ENCODE data around the gene MAGI2. TPM values are rescaled to one million over a fixed set of nuclear protein-coding genes. Genes with fewer than 3 reads are reported as not detected.

The MAGI2 gene
- total RNA-seq, 2 donors from 2014 or later = 3.9 to 10.5 TPM

DNA sequence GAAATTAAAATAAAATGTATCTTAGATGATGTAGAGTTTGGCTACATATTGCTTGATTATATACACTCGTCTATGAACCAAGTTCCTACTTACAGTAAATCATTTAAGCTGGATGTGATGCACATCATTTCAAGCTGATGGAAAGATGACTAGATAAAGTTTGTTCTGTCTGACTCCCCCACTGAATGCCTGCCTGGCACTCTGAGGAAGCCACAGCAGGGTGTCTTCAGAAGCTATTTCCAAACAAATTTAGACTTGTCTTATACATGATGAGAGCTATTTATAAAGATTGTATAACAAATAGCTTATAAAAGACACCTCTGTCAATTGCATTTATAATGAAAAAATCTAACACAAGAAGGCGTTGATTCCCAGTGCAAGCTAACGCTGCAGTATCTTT, 741.4 kb downstream of the MAGI2 start:
- H3K27ac ChIP-seq = no peak overlapping the region
- WGBS, 2 donors = 89 to 92% methylated on average over 3 of the region's 3 CpGs
- H3K4me3 ChIP-seq = no peak overlapping the region
- H3K36me3 ChIP-seq (replicated peaks in 1 of 2; ENCODE audit: insufficient read depth in 1 of 2, low read depth in 2 of 2) = no peaks in the 10 kb centered on the region
- no peaks in the 10 kb centered on the region for H3K9me3 ChIP-seq
- H3K4me1 ChIP-seq = no peaks in the 10 kb centered on the region
- TF ChIP-seq, protein P1, sequence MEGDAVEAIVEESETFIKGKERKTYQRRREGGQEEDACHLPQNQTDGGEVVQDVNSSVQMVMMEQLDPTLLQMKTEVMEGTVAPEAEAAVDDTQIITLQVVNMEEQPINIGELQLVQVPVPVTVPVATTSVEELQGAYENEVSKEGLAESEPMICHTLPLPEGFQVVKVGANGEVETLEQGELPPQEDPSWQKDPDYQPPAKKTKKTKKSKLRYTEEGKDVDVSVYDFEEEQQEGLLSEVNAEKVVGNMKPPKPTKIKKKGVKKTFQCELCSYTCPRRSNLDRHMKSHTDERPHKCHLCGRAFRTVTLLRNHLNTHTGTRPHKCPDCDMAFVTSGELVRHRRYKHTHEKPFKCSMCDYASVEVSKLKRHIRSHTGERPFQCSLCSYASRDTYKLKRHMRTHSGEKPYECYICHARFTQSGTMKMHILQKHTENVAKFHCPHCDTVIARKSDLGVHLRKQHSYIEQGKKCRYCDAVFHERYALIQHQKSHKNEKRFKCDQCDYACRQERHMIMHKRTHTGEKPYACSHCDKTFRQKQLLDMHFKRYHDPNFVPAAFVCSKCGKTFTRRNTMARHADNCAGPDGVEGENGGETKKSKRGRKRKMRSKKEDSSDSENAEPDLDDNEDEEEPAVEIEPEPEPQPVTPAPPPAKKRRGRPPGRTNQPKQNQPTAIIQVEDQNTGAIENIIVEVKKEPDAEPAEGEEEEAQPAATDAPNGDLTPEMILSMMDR (IDR thresholded peaks at IDR 0.05) = no peak
- TF ChIP-seq POLR2A (IDR thresholded peaks at IDR 0.05) = no peak
- DNase-seq (no peak), ATAC-seq (no peak)
- H3K27me3 ChIP-seq = no peaks in the 10 kb centered on the region
- intact Hi-C loops (cut with DNase I) = no loop called here

DNA sequence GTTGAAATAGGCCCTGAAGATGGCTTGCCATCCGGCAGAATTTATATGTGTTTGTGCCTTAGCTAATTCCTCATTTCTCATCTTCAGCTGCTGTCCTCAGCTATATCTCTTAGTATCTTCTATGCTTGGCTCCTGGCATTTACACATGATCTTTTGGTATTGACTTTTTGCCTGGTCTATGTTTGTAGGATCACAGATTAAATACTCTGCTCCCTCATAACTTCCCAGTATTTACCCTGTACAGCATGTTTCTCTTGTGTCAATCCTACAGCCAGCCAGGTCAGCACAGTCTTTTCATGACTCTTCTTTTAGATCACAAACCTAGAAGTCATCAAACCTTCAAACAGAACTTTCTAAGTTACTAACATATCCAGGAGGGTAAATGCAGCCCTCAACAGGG, 743.8 kb downstream of the MAGI2 start:
- WGBS, 2 donors = 87 to 93% methylated on average over 1 of the region's 1 CpG
- H3K9me3 ChIP-seq = no peaks in the 10 kb centered on the region
- no peaks in the 10 kb centered on the region for H3K4me1 ChIP-seq
- H3K27ac ChIP-seq = no peak overlapping the region
- no peaks in the 10 kb centered on the region for H3K36me3 ChIP-seq (replicated peaks in 1 of 2; ENCODE audit: insufficient read depth in 1 of 2, low read depth in 2 of 2)
- ATAC-seq = no peak
- TF ChIP-seq, protein P1 (IDR thresholded peaks at IDR 0.05) = no peak
- TF ChIP-seq POLR2A (IDR thresholded peaks at IDR 0.05) = no peak
- H3K27me3 ChIP-seq = no peaks in the 10 kb centered on the region
- H3K4me3 ChIP-seq = no peak overlapping the region
- intact Hi-C loops (cut with DNase I) = no loop called here
- DNase-seq = no peak

DNA sequence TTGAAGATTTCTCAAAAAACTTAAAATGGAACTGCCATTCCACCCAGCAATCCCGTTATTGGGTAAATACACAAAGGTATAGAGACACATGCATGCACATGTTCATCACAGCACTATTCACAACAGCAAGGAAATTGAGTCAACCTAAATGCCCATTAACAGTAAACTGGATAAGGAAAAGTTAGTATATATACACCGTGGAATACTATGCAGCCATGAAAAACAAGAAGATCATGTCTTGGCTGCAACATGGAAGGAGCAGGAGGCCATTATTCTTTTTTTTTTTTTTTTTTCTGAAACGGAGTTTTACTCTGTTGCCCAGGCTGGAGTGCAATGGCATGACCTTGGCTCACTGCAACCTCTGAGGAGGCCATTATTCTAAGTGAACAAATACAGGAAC, 749.0 kb downstream of the MAGI2 start:
- ATAC-seq (no peak), DNase-seq (no peak)
- 77 to 81% methylated on average over 3 of the region's 3 CpGs for WGBS, 2 donors
- H3K27ac ChIP-seq = no peak overlapping the region
- no peak overlapping the region for H3K4me3 ChIP-seq
- TF ChIP-seq POLR2A (IDR thresholded peaks at IDR 0.05) = no peak
- TF ChIP-seq, protein P1 (IDR thresholded peaks at IDR 0.05) = no peak
- no peaks in the 10 kb centered on the region for H3K4me1 ChIP-seq
- no peaks in the 10 kb centered on the region for H3K36me3 ChIP-seq (replicated peaks in 1 of 2; ENCODE audit: insufficient read depth in 1 of 2, low read depth in 2 of 2)
- no peaks in the 10 kb centered on the region for H3K27me3 ChIP-seq
- intact Hi-C loops (cut with DNase I) = no loop called here
- H3K9me3 ChIP-seq = no peaks in the 10 kb centered on the region

DNA sequence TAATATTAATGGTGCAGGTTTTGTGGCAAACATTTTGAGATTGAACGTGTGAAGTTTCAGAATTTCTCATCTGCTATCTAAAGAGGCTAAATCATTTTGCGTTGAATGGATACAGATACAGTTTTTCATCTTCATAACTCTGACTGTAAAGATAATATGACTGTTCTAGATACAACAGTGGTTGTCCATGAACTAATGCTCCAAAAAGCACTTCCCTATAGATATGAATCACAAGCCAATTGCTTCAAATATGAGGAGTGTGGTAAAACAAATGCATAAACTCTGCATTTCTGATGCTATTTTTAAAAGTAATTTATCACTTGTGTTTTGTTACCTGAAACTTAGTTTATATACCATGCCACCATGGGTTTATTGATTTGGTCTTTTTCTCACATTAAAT, 750.1 kb downstream of the MAGI2 start:
- DNase-seq = no peak
- ATAC-seq = no peak
- H3K36me3 ChIP-seq (replicated peaks in 1 of 2; ENCODE audit: insufficient read depth in 1 of 2, low read depth in 2 of 2) = no peaks in the 10 kb centered on the region
- intact Hi-C loops (cut with DNase I) = no loop called here
- no peaks in the 10 kb centered on the region for H3K27me3 ChIP-seq
- 91 to 96% methylated on average over 2 of the region's 2 CpGs for WGBS, 2 donors
- no peak overlapping the region for H3K4me3 ChIP-seq
- no peak for TF ChIP-seq POLR2A (IDR thresholded peaks at IDR 0.05)
- no peak overlapping the region for H3K27ac ChIP-seq
- H3K4me1 ChIP-seq = no peaks in the 10 kb centered on the region
- H3K9me3 ChIP-seq = no peaks in the 10 kb centered on the region

DNA sequence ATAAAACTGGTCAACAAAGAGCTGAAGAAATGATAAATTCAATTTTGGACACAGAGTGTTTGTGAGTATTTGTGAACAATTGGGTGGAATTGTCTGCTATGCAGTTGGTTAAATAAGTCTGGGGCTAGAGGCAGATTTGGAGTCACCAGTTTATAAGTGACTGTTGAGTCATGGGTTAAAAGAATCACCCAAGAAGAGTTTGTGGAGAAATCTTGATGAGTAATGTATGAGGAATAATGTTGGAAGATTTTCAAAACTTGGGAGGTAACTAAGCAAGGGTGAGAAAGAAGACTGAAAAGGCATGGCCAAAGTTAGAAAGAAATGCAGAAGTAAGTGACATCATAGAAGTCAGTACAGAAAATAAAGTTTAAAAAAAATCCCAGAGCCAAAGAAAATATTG, 750.7 kb downstream of the MAGI2 start:
- Histone ChIP-seq H3K27ac (no peak overlapping the region), H3K27me3 (no peaks in the 10 kb centered on the region), H3K9me3 (no peaks in the 10 kb centered on the region), H3K36me3 (replicated peaks in 1 of 2; ENCODE audit: insufficient read depth in 1 of 2, low read depth in 2 of 2) (no peaks in the 10 kb centered on the region), H3K4me1 (no peaks in the 10 kb centered on the region), H3K4me3 (no peak overlapping the region)
- no peak for ATAC-seq
- intact Hi-C loops (cut with DNase I) = no loop called here
- TF ChIP-seq POLR2A (IDR thresholded peaks at IDR 0.05) = no peak
- TF ChIP-seq, protein P1 (IDR thresholded peaks at IDR 0.05) = no peak
- no peak for DNase-seq

All from body of pancreas (tissue), 4 donors.